CD4-positive, alpha-beta T cell treated with Interleukin-17A for 1 hour (primary cell): Measurements from ENCODE around the gene LIN7C.
"Not testable (repeated sequence)": the region's sequence is repeated elsewhere in the genome, so short reads cannot be mapped to it uniquely, and the experiment has no call there.

ENCODE experiments used
- DNase-seq: peaks from one replicate; pipeline ENCODE4 v3.0.0-alpha.2; 2020

The LIN7C gene

DNA sequence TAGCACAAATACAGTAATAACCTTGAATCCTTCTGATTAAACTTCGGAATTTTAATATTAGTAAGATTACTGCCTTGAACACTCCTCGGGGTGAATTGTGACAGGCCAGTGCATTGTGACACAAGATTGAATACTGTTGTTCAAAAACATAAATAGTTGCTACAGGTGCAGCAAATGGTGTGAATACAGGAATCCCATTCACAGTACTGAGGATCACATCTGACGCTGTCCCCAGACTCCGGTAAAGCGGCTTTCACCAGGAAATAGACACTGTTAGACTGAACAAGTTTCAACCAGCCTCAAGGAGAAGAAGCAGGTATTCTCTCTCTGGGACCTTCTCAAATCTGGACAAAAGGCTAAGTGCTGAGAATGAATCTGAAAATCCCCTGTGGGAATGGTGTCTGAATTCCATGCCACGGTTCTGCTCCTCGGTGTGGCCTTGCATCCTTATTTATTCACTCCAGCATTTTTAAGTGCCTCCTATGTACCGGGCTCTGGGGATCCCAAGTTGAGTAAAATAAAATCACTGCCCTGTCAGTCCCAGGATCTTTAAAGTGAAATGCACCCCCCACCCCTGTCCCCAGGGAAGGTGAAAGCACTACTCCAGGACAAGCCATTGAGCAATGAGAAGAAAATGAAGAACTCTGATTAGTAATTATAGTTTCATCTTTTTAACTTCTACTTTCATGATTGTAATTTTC, 37.4 kb downstream of the LIN7C start:
- no peak for DNase-seq

DNA sequence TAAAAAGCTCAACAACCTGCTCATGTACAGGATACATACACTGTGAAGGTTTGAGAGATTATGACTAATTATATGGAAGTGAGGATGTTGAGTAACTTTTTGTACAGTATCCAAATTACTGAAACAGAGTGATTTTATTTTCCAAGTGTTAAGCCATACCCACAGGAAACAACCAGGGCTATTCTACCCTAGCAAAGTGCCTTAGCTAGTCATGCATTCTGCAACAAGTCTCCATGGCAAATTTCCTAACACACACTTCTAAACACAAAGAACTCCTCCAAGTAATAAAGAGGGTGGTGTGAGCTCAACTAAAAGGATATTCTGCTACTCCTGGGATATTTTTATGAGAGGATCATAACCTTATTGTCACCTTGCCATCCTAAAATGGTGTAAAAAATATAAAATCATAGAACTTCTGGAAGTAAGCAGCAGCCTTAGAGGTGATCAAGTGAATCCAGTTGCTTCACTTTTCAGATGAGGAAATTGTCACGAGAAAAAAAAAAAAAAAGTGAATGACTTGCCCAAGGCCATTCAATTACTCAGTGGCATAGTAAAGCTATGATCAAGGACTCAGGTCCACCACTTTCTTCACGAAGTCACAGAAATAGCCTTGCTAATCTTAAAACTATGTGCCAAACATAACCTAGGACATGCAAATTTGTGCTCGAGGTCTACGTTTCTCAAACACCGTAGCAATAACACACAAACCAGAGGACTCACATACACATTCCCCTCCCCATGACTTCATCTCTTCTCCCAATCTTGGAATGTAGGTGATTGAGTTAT, 38.2 kb downstream of the LIN7C start:
- DNase-seq, result no peak

DNA sequence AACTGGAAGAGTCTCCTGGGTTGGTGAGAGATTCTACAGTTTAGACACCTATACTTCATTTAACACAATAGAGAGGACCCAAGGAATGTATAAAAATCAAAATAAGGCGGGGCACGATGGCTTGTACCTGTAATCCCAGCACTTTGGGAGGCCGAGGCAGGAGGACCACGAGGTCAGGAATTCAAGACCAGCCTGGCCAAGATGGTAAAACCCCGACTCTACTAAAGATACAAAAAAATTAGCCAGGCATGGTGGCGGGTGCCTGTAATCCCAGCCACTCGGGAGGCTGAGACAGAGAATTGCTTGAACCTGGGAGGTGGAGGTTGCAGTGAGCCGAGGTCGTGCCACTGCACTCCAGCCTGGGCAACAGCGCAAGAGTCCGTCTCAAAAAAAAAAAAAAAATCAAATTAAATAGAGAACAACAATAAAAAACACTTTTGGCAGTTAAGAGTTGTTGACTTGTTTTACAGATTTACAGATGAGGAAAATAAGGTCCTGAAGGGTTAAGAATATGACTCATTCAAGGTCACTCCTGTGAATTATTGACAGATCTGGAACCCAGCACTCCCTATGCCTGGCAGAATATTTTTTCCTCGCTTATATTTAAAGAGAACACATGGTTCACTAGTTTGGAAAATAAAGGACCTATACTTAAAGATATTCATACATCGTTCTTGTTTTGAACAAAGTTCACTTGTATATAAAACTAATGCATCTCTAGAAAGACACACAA, 39.2 kb downstream of the LIN7C start:
- no peak for DNase-seq

- no peak for DNase-seq
Measured at GRCh38 chr11:27466363-27466762, 40.2 kb downstream of the LIN7C start.

- no peak for DNase-seq
Measured at GRCh38 chr11:27465629-27466028, 40.9 kb downstream of the LIN7C start.

- no peak for DNase-seq
Measured at GRCh38 chr11:27464909-27465308, 41.7 kb downstream of the LIN7C start.

- DNase-seq, result no peak
Measured at GRCh38 chr11:27464289-27464696, 42.3 kb downstream of the LIN7C start.

GRCh38 chr11:27462543-27462942, 44.0 kb downstream of the LIN7C start:
- no peak for DNase-seq

DNA sequence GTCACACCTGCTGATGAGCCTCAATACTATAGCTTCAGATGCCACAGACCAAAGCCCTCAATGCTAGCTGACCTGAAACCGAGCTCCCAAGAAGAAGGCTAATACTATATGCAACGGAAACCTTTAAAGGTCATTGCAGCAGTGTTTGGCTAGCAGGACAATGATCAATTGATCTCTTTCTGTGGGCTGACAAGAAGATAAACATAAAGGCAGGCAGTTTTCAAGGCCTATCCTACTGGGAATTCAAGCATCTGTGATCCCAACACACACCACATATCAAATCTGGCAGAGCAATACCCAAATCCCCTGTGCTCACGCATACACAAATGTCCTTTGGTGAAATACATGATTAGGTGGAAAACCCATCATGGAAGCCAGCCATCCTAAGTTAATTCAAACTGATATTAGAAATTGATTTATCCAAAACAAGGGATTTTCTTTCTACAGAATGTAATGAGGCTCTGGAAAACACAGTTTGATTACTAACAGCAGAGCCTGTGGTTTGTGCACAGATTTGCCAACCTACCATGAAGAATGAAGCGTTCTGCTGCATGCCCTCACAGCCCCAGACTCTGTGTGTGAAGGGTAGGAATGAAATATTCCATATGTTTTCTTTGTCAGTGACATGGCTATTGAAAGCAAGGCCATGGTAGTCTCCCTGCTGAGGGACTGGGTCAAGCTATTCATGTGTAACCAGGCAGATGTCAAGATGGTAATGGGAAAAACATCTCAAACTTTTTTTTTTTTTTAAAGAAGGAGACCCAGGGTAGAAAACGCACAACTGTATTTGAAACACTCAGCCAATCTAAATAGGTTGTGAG, 46.2 kb downstream of the LIN7C start:
- DNase-seq, result no peak

- no peak for DNase-seq
Measured at GRCh38 chr11:27459191-27459590, 47.4 kb downstream of the LIN7C start.

- DNase-seq, result no peak
Measured at GRCh38 chr11:27458182-27458581, 48.4 kb downstream of the LIN7C start.

DNA sequence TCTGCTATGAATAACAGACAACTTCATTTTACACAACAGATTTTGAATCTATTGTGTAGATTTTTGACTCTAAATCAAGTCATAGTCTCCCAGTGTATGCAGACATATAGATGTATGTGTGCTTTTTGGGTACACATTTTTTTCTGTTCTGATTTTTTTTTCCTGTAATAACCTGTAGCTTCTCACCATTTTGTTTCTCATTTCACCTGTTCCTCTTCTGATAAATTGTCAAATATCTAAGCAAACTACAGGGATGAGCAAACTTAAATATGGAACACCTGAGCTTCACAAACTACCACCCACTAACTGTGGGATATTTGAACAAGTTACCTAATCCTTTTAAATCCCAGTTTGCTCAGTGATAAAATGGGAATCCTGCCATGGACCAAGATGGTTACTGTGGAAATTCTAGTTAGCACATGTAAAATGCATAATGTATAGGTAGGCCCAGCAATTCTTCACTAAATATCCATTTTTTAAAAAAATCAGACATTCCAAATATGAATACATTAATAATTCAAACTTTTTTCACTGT, 49.7 kb downstream of the LIN7C start:
- DNase-seq, result no peak

- no peak for DNase-seq
Measured at GRCh38 chr11:27456140-27456794, 50.3 kb downstream of the LIN7C start.

DNA sequence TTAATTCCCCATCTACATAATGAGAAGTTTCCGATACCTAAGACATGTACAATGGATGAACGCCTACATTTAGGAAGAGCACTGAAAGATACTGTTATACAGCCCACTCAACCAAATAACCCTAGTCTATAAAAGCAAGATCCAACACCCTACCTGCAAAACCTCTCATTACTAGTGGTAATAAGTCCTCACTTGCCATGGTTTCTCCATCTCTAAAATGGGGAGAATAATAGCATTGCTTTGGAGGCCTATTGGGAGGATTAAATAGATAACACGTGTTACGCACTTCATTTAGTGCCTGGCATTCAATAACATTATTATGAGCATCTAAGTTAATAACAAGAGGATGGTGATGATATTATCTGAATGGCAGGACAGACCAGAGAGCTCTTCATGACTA, 50.9 kb downstream of the LIN7C start:
- DNase-seq, result no peak

GRCh38 chr11:27453701-27454100, 52.9 kb downstream of the LIN7C start:
- no peak for DNase-seq

- DNase-seq, result no peak
Measured at GRCh38 chr11:27452147-27452546, 54.4 kb downstream of the LIN7C start.

DNA sequence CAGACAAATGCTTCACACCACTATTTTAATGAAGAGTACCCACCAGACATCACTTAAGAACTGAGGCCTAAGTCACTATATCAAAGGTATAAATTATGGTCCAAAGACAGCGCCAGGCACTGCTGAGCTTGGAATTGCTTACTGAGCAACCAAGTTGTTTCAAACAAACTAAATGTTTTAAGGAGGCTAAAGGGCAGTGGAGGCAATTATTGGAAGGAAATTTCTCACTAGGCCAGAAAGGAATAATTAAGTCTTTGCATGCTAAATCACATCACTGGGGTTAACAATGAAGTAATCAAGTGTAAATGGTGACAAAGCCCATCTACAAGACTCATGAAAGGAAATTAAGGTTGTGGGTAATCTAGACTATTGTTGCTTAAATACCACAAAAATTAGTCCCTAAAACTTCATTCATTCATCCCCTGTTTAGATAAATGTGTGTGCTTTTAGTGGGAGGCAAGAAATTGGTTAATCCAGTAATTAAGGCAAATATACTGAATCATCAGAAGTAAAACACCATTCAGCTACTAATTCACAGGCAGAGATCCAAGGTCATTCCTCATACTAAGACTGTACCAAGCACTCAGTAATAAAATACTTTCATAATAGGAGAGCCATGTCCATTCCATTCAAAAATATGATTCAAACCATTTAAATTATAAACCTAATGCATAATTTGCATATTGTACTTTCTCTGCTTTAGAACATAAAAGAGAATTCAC, 55.2 kb downstream of the LIN7C start:
- no peak for DNase-seq

DNA sequence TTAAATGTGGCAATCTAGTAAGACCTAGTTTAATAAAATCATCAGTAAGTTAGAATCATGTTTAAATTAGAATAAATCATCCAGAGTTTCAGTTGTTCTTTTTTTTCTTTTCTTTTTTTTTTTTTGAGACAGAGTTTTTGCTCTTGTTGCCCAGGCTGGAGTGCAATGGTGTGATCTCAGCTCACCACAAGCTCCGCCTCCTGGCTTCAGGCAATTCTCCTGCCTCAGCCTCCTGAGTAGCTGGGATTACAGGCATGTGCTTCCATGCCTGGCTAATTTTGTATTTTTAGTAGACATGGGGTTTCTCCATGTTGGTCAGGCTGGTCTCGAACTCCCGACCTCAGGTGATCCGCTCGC, 58.4 kb downstream of the LIN7C start:
- DNase-seq, result not testable (repeated sequence)

DNA sequence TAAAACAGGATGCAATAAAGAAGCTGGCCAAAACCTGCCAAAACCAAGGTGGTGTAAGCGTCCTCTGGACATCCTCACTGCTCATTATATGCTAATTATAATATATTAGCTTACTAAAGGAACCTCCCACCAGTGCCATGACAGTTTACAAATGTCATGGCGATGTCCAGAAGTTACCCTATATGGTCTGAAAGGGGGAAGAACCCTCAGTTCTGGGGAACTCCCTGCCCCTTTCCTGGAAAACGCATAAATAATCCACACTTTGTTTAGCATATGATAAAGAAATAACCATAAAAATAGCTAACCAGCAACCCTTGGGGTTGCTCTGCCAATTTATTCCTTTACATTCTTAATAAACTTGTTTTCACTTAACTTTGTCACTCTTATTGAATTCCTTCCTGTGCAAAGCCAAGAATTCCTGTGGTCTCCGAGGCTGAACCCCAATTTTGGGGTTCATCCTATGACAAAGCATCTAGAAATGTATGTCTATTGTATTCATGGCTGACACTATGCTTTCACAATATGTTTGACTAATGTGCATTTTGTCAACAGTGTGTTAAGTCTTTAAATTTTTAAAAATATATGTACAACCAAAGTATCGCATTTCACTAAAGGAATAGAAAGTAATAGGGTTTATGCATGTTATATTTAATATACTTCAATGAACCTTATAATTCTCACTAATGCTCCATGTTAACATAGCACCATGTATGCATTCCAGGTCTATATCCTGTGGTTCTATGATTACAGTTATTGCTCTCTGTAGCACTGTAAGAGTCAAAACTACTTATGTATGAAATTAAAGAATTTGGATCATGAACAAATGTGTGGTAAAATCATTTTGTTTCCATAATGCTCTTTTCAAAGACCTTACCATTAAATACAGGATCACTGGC, 59.0 kb downstream of the LIN7C start:
- DNase-seq, result no peak

- no peak for DNase-seq
Measured at GRCh38 chr11:27445625-27446024, 60.9 kb downstream of the LIN7C start.
